HG02678 (cell line): ENCODE data around the gene MRPL55.

ENCODE experiments used
- ATAC-seq: cut with Tn5 transposase; IDR thresholded peaks from one replicate; pipeline ENCODE4 v1.9.1; 2021; ENCODE audit warnings: mild to moderate bottlenecking, moderate library complexity; ENCODE audit not compliant: unreplicated experiment

The MRPL55 gene

GRCh38 chr1:228060458-228061190 lies 48.5 kb downstream of the MRPL55 start:
- no peak for ATAC-seq

GRCh38 chr1:228059634-228060457 lies 49.3 kb downstream of the MRPL55 start:
- ATAC-seq = no peak

GRCh38 chr1:228058949-228059633 lies 50.0 kb downstream of the MRPL55 start:
- no peak for ATAC-seq

GRCh38 chr1:228058172-228058948 lies 50.7 kb downstream of the MRPL55 start:
- ATAC-seq = no peak
